Stimulated activated CD8-positive, alpha-beta memory T cell treated with anti-CD3 and anti-CD28 coated beads, Interleukin-12 subunit alpha, Interleukin-12 subunit beta, amount 100 ng/mL, for 24 hours (primary cell): ENCODE results near the gene MED17.

Source experiments
- DNase-seq: peaks from one replicate; pipeline ENCODE4 v3.0.0-alpha.2; 2020; ENCODE audit errors: extremely low read depth

Gene MED17

GRCh38 chr11:93817426-93818348 lies 33.6 kb downstream of the MED17 start:
- DNase-seq: no peak

- no peak for DNase-seq
Measured at GRCh38 chr11:93819966-93820695, 36.0 kb downstream of the MED17 start.

GRCh38 chr11:93820847-93821246 lies 36.8 kb downstream of the MED17 start:
- DNase-seq: no peak

DNA sequence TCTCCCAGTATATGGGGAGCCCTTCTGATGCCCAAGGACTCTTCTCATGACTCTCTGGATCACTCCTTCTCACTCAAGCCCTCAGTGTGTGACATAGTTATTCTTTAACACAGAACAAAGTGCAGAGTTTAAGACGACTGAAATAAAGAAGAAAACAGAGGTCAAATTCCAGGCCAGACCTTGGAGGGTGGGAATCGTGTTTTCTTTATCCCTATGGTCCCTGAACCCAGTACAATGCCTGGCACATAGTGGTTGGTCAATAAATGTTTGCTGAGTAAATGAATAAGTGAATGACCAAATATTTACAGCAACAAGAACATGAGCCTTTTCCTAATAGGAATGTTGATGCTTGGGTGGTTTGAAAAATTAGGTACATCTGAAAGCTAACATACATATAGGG lies 37.5 kb downstream of the MED17 start:
- no peak for DNase-seq

DNA sequence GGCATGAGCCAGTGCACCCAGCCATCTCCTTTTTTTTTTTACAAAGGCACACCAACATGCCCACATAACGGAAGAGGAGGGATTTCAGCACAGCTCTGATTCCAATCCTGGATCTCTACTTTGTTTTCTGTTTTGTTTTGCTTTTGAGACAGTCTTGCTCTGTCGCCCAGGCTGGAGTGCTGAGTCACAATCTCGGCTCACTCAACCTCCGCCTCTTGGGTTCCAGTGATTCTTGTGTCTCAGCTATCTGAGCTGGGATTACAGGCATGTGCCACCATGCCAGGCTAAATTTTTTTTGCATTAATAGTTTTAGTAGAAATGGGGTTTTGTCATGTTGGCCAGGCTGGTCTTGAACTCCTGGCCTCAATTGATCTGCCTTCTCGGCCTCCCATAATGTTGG lies 38.3 kb downstream of the MED17 start:
- no peak for DNase-seq

GRCh38 chr11:93823210-93823609 lies 39.1 kb downstream of the MED17 start:
- DNase-seq: no peak

DNA sequence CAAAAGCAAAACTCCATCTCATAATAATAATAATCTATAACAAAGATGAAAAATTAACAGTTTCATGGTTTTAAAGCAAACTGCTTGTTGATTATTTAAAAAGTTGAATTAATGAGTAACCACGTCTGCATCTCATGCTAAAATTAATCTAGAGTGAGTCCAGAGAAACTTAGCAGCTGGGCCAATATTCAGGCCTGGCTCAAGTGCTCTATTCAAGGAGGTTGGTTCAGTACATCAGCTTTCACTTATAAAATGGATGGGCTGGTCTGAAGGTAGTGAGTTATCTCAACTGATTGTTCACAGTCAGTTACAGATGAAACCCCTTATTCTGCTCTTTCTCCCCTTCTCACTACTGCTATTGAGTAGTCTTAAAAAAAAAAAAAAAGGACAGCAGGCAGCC lies 43.3 kb downstream of the MED17 start:
- no peak for DNase-seq

- DNase-seq: no peak
Measured at GRCh38 chr11:93829598-93829997, 45.5 kb downstream of the MED17 start.

DNA sequence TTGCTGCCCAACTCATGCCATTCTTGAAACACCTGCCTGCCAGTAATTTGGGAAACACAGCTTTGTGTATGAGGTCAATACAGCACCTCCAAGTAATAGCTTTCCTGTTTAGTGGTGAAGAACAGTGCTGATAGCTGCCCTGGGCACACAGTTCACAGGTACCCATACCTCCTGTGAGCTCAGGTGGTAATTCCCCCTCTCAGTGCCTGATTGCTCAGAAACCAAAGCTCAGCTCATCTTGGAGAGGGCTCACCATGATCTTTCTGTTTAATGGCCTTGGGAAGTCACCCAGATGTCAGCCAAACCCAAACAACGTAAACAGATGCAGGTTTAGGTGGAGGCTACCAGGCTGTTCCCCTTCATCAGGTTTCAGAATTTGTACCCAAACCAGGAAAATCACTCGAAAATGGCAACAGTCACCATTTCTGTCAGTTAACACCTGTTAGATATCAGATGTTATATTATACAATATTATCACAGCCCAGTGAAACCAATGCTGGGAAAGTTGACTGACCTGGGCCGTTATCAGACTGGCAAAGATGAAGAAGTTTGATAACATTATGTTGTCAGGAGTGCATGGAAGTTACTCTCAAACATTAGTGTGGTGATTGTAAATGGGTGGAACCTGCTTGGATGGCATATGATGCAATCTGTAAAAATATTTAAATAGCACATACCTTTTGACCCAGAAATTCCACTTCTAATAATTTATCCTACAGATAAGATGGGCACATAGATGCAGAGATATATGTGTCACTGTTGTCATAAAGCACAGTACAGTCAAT lies 47.5 kb downstream of the MED17 start:
- no peak for DNase-seq

DNA sequence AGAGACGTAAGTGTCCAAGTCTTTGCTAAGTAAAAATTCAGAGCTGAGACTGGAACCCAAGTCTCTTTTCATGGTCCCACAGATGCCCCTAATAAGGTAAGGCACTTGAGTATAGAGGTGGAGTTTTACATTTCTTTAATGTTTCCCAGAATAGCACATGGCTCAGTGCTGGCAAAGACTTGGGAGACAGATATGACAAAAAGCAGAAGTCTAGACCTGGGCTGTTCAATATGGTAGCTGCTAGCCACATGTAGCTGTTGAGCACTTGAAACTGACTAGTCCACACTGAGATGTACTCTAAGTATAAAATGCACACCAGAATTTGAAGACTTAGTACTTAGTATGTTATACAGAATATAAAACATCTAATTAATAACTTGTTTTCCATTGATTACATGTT lies 48.7 kb downstream of the MED17 start:
- no peak for DNase-seq

GRCh38 chr11:93838967-93839366 lies 54.9 kb downstream of the MED17 start:
- no peak for DNase-seq

GRCh38 chr11:93840180-93840579 lies 56.1 kb downstream of the MED17 start:
- no peak for DNase-seq

- no peak for DNase-seq
Measured at GRCh38 chr11:93840981-93841380, 56.9 kb downstream of the MED17 start.

GRCh38 chr11:93841446-93841845 lies 57.4 kb downstream of the MED17 start:
- no peak for DNase-seq

DNA sequence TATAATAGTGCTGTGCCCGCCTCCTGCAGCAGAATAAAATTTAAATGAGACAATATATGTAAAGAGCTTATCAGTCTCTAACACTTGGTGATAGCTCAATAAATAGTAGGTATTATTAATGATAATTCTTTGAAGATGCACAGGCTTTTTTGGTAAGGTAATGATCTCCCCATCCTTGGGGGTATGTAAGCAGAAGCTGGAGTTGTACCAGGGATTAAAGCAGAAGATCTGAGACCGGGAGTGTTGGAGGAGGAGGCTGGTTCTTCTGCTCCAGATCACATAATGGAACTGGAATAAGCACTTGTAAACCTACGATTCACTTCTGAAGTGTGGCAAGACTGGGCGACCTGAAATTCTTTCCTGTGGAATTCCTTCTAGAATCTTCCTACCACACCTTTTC lies 58.0 kb downstream of the MED17 start:
- no peak for DNase-seq

- DNase-seq: no peak
Measured at GRCh38 chr11:93842461-93842860, 58.4 kb downstream of the MED17 start.

DNA sequence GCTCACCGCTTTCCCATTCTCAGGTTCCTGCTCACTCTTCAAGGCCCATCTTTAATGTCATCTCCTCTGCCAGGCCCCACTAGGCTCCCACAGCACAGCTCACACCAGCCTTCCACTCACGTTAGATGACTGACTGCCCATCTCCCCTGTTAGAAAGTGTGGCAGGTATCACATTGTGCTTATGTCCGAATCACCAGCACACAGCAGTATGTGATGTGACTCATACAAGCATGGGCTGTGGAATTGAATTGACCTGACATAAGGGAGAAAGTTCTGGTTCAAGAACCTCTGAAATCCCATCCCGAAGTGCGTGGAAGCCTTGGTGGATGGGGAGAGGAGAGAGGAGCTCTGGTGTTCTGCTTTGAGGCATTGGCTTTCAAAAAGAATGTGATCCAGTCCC lies 59.8 kb downstream of the MED17 start:
- no peak for DNase-seq

DNA sequence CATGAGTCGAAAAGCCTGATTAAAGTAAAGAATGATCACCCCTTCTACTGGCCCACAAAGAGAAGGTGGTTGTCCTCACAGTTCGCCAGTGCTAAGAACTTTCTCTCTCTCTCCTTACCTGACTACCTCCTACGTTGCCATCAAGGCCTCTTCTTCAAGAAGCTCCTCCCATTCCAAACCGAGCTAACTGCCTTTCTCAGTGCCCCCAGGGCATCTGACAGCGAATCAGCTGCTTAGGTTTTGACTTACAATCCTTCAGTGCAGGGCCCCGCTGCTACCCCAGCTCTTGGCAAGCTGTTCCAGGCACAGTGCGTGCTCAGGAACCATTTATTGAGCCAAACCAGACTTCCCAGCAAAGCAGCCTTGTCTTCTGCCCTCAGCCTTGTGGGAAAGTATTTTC lies 60.5 kb downstream of the MED17 start:
- DNase-seq: no peak

GRCh38 chr11:93845181-93846092 lies 61.4 kb downstream of the MED17 start:
- DNase-seq: no peak

DNA sequence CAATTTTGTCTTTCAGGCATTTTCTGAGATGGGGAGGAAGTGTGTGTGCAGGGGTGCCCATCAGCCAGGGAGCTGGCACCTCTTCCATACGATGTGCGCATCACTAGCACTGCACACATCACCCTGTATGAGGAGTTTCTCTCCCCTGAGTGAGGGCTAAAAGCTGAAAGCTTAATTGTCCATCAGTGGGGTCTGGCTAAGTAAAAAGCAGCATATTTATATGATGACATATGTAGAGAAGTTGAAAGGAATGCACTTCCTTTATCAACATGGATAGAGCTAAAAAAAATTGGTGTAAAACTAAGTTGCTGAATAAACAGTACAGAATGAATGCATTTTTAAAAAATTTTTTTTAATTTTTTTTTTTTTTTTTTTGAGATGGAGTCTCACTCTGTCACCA lies 62.3 kb downstream of the MED17 start:
- no peak for DNase-seq

- DNase-seq: no peak
Measured at GRCh38 chr11:93849201-93849600, 65.1 kb downstream of the MED17 start.
